Trophoblast cell (in vitro differentiated cells and primary cell): Measurements from ENCODE around the gene RBMX2.

Experiments
- DNase-seq, 2 donors: peaks; one replicate each; pipeline ENCODE4 v3.0.0-alpha.2; 2016
- H2AFZ ChIP-seq: 2 replicates; pipeline ENCODE4 v1.6.1; 2013; ENCODE audit warnings: low read length, moderate library complexity, mild to moderate bottlenecking; ENCODE audit not compliant: insufficient read depth, poor library complexity
- H2AK5ac ChIP-seq: 2 replicates; pipeline ENCODE4 v1.6.1; 2013; ENCODE audit warnings: mild to moderate bottlenecking, low read length
- H2BK120ac ChIP-seq: 2 replicates; pipeline ENCODE4 v1.6.1; 2013; ENCODE audit warnings: low read length, mild to moderate bottlenecking, moderate library complexity; ENCODE audit not compliant: insufficient read depth, poor library complexity
- H2BK12ac ChIP-seq: 2 replicates; pipeline ENCODE4 v1.6.1; 2013; ENCODE audit warnings: mild to moderate bottlenecking, low read length, moderate library complexity
- H2BK5ac ChIP-seq: 2 replicates; pipeline ENCODE4 v1.6.1; 2013; ENCODE audit warnings: low read length, low read depth, moderate library complexity, mild to moderate bottlenecking; ENCODE audit not compliant: poor library complexity
- H3K14ac ChIP-seq: 2 replicates; pipeline ENCODE4 v1.6.1; 2013; ENCODE audit warnings: mild to moderate bottlenecking, low read length
- H3K18ac ChIP-seq: 2 replicates; pipeline ENCODE4 v1.6.1; 2013; ENCODE audit warnings: mild to moderate bottlenecking, low read length
- H3K23ac ChIP-seq: 2 replicates; pipeline ENCODE4 v1.6.1; 2013; ENCODE audit warnings: low read length
- H3K27ac ChIP-seq: 2 replicates; pipeline ENCODE4 v1.5.1; 2013; ENCODE audit warnings: low read depth, mild to moderate bottlenecking, inconsistent platforms, low read length, moderate library complexity
- H3K27me3 ChIP-seq: 2 replicates; pipeline ENCODE4 v1.6.1; 2013; ENCODE audit warnings: inconsistent platforms, mild to moderate bottlenecking, low read length, moderate library complexity; ENCODE audit not compliant: insufficient read depth
- H3K36me3 ChIP-seq, 2 experiments: 1 replicate in 1 of 2; 2 replicates in 1 of 2; pipeline ENCODE4 v1.6.1; 2013; ENCODE audit warnings: low read length in 2 of 2, mild to moderate bottlenecking in 2 of 2, moderate library complexity in 1 of 2; ENCODE audit not compliant: insufficient read depth in 2 of 2, control insufficient read depth in 1 of 2
- H3K4ac ChIP-seq: 2 replicates; pipeline ENCODE4 v1.6.1; 2013; ENCODE audit warnings: low read depth, mild to moderate bottlenecking, low read length, moderate library complexity
- H3K4me1 ChIP-seq, 2 experiments: 1 replicate in 1 of 2; 2 replicates in 1 of 2; pipeline ENCODE4 v1.6.1; 2013; ENCODE audit warnings: low read length in 2 of 2, mild to moderate bottlenecking in 2 of 2, moderate library complexity in 1 of 2; ENCODE audit not compliant: insufficient read depth in 2 of 2, control insufficient read depth in 1 of 2
- H3K4me2 ChIP-seq: 2 replicates; pipeline ENCODE4 v1.6.1; 2013; ENCODE audit warnings: inconsistent platforms, mild to moderate bottlenecking, low read length, moderate library complexity
- H3K4me3 ChIP-seq: 2 replicates; pipeline ENCODE4 v1.5.1; 2013; ENCODE audit warnings: mild to moderate bottlenecking, low read depth, low read length, inconsistent platforms
- H3K79me1 ChIP-seq: one replicate; pipeline ENCODE4 v1.6.1; 2013; ENCODE audit warnings: low read length
- H3K79me2 ChIP-seq: 2 replicates; pipeline ENCODE4 v1.6.1; 2013; ENCODE audit warnings: low read length, mild to moderate bottlenecking; ENCODE audit not compliant: control insufficient read depth, insufficient read depth, poor library complexity
- H3K9ac ChIP-seq: 2 replicates; pipeline ENCODE4 v1.6.1; 2013; ENCODE audit warnings: mild to moderate bottlenecking, low read length
- H3K9me3 ChIP-seq: 2 replicates; pipeline ENCODE4 v1.6.1; 2013; ENCODE audit warnings: low read depth, mild to moderate bottlenecking, control low read depth, inconsistent platforms, low read length; ENCODE audit not compliant: insufficient read depth
- H4K12ac ChIP-seq: 2 replicates; pipeline ENCODE4 v1.6.1; 2013; ENCODE audit warnings: low read depth, mild to moderate bottlenecking, low read length, moderate library complexity
- H4K8ac ChIP-seq: 2 replicates; pipeline ENCODE4 v1.6.1; 2013; ENCODE audit warnings: low read depth, mild to moderate bottlenecking, low read length, moderate library complexity
- H4K91ac ChIP-seq: one replicate; pipeline ENCODE4 v1.6.1; 2013; ENCODE audit warnings: low read depth, mild to moderate bottlenecking, low read length, moderate library complexity
- WGBS: extraction: QIAGEN DNeasy Blood & Tissue Kit; methylation state at CpG from one replicate; pipeline ENCODE4 v1.1.7; 2013; ENCODE audit warnings: missing lambda C conversion rate; ENCODE audit not compliant: insufficient read length, insufficient coverage; ENCODE audit errors: extremely low coverage; 5-methylcytosine and 5-hydroxymethylcytosine counted together

RBMX2 gene

DNA sequence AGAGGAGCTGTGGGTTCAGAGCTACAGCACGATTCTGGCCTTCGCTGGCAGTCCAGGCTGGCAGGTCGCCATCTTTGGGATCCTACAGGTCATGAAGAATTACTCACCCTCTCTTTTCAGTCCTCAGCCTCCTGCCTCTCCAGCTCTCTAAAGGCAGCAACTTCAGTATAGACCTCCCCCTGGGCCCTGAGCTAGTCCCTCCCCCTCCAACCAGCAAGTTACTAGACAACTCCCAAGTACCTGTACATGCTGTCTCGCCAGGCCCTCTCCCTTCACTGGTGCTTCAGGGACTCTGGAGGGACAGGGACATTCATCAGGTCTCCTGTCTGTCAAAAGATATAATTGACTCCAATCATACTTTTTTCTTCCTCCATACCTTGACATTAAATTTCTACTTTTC lies 16.3 kb upstream of the RBMX2 start, which contains the start of gene GPR119:
GPR119 (minus strand) TSS at position 155 of the 400 bp plus-strand sequence. CDS start 227 bp downstream, outside the sequence.
- no peak within 1 kb of the TSS for H2BK120ac ChIP-seq

DNA sequence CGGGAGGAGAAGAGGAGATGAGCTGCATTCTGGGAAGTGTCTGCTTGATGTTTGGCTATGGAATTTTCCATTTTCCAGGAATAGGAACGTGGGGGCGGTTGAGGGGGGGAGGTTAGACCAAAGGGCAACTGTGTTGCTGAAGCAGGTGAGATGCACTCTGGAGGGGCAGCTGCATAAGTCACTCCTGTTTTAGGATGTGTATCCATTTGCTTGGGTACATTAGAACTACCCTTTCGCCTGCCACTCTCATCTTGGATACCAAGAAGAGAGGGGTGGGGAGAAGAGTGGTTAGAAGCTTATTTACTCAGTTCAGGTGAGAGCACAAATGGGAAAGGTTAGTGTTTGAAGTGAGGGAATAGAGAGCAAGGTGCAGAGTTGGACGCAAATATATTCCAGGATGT lies 15.4 kb upstream of the RBMX2 start:
- no peak overlapping the region for H2AK5ac ChIP-seq
- H4K8ac ChIP-seq: no peak overlapping the region
- no peaks in the 10 kb centered on the region for H3K27me3 ChIP-seq
- H3K79me2 ChIP-seq: no peaks in the 10 kb centered on the region
- no peak overlapping the region for H3K23ac ChIP-seq
- no peak overlapping the region for H3K18ac ChIP-seq
- H3K27ac ChIP-seq: no peak overlapping the region
- no peak overlapping the region for H3K9ac ChIP-seq
- H3K9me3 ChIP-seq: no peaks in the 10 kb centered on the region
- no peak overlapping the region for H3K4ac ChIP-seq
- no peak overlapping the region for H4K12ac ChIP-seq
- no peak overlapping the region for H2BK12ac ChIP-seq
- no peaks in the 10 kb centered on the region for H3K36me3 ChIP-seq
- no peak overlapping the region for H4K91ac ChIP-seq
- no peaks in the 10 kb centered on the region for H3K4me1 ChIP-seq
- no peak overlapping the region for H3K4me2 ChIP-seq
- H2BK5ac ChIP-seq: no peak overlapping the region
- WGBS: no CpG with 5 or more reads among the region's 5 CpGs
- no peak for DNase-seq
- no peak overlapping the region for H2AFZ ChIP-seq
- no peak overlapping the region for H3K4me3 ChIP-seq
- no peak overlapping the region for H2BK120ac ChIP-seq
- no peak overlapping the region for H3K14ac ChIP-seq
- no peaks in the 10 kb centered on the region for H3K79me1 ChIP-seq

More for the DNA sequence above, 16.3 kb upstream of the RBMX2 start, which contains the start of gene GPR119:
- Histone ChIP-seq H3K23ac (no peak within 1 kb of the TSS), H3K18ac (no peak within 1 kb of the TSS), H3K4me1 (no peaks in the 10 kb centered on the region), H3K27me3 (no peaks in the 10 kb centered on the region), H3K79me2 (no peaks in the 10 kb centered on the region), H3K27ac (no peak within 1 kb of the TSS), H4K12ac (no peak within 1 kb of the TSS), H3K4me3 (no peak within 1 kb of the TSS), H3K4ac (no peak within 1 kb of the TSS), H2AK5ac (no peak within 1 kb of the TSS), H2BK12ac (no peak within 1 kb of the TSS), H4K91ac (no peak within 1 kb of the TSS), H2BK5ac (no peak within 1 kb of the TSS), H3K9me3 (no peaks in the 10 kb centered on the region), H3K14ac (no peak within 1 kb of the TSS), H3K79me1 (no peaks in the 10 kb centered on the region), H3K9ac (no peak within 1 kb of the TSS), H4K8ac (no peak within 1 kb of the TSS), H3K4me2 (no peak within 1 kb of the TSS), H3K36me3 (no peaks in the 10 kb centered on the region), H2AFZ (no peak within 1 kb of the TSS)
- WGBS: no CpG with 5 or more reads among the region's 4 CpGs
- DNase-seq: no peak

DNA sequence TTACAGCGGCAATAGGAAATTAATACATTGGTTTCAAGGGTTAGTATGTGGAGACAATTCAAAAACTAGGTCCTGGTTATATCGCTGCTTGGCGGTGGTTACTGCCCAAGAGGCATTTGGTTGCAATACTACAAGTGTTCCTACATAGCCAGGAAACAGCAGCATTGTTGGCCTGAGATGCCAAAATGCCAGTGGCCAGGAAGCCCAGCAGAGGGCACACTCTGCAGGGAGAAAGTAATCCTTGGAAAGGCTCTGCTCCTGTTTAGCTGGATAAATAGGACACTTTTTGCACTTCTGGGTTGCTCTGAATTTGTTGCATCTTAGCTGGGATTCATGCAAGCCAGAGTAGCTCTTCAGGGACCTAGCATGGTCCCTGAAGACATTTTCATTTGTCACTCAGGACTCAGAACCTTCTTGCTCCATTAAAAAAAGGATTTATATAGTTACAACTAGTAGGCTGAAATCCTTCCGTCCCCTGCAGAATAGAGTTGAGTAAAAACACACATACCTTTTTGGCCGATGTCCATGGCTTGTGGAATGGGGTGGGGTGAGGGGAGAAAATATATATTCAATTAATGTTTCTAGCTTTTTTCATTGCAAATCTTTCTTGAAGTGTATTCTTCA lies 8.2 kb upstream of the RBMX2 start:
- Histone ChIP-seq H3K79me1 (no peaks in the 10 kb centered on the region), H3K27me3 (no peaks in the 10 kb centered on the region), H2BK12ac (no peak overlapping the region), H3K9me3 (no peaks in the 10 kb centered on the region), H4K91ac (no peak overlapping the region), H2BK5ac (no peak overlapping the region), H3K79me2 (no peaks in the 10 kb centered on the region), H3K36me3 (no peaks in the 10 kb centered on the region), H4K8ac (no peak overlapping the region), H3K4ac (no peak overlapping the region), H3K4me2 (no peak overlapping the region), H3K4me3 (no peak overlapping the region), H3K4me1 (no peaks in the 10 kb centered on the region), H2AFZ (no peak overlapping the region), H3K27ac (no peak overlapping the region), H2BK120ac (no peak overlapping the region), H3K14ac (no peak overlapping the region), H3K18ac (no peak overlapping the region), H3K9ac (no peak overlapping the region), H2AK5ac (no peak overlapping the region), H3K23ac (no peak overlapping the region), H4K12ac (no peak overlapping the region)
- WGBS: no CpG with 5 or more reads among the region's 5 CpGs
- DNase-seq: peak; percentile 30 to 58

DNA sequence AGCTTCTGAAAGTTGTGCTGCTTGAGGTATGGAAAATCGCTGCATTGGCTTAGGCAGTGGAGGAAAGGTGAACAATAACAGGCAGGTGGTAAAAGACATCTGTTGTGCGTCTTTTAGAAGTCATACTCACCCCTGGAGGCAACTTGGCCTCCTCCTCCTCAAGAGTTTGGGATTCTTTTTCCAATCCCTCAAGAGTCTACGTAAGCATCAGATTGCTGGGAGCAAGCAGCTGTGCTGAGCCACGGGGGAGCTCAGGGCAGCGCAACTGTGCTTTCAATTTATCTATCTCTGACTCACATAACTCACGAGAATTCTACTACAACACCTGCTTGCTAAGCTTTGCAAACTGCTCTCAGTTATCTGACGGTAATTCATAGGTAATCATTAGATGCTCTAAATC lies 6.4 kb upstream of the RBMX2 start:
- no peaks in the 10 kb centered on the region for H3K9me3 ChIP-seq
- WGBS: no CpG with 5 or more reads among the region's 7 CpGs
- no peak overlapping the region for H3K4me3 ChIP-seq
- H3K4ac ChIP-seq: no peak overlapping the region
- no peak overlapping the region for H3K4me2 ChIP-seq
- H3K79me1 ChIP-seq: no peaks in the 10 kb centered on the region
- no peak overlapping the region for H2AK5ac ChIP-seq
- no peaks in the 10 kb centered on the region for H3K27me3 ChIP-seq
- no peak overlapping the region for H2AFZ ChIP-seq
- no peak overlapping the region for H3K23ac ChIP-seq
- H4K91ac ChIP-seq: no peak overlapping the region
- H3K18ac ChIP-seq: no peak overlapping the region
- no peak overlapping the region for H3K14ac ChIP-seq
- no peak overlapping the region for H4K8ac ChIP-seq
- no peak overlapping the region for H3K27ac ChIP-seq
- H3K79me2 ChIP-seq: no peaks in the 10 kb centered on the region
- no peak overlapping the region for H2BK12ac ChIP-seq
- H3K36me3 ChIP-seq: no peaks in the 10 kb centered on the region
- H3K9ac ChIP-seq: no peak overlapping the region
- H2BK120ac ChIP-seq: no peak overlapping the region
- H2BK5ac ChIP-seq: no peak overlapping the region
- no peak overlapping the region for H4K12ac ChIP-seq
- no peaks in the 10 kb centered on the region for H3K4me1 ChIP-seq
- DNase-seq: peak; percentile 60 to 79
